WTC11 (cell line): ENCODE results near the gene TTC39B. TPM values are rescaled to one million over a fixed set of nuclear protein-coding genes. Genes with fewer than 3 reads are reported as not detected.

Experiments
- ATAC-seq: fragments of 200-7000 bp; cut with Tn5 transposase; 2 replicates; pipeline ENCODE4 v1.10.0; 2021; ENCODE audit warnings: mild to moderate bottlenecking, moderate library complexity
- CTCF ChIA-PET: fragments of 300-600 bp; sonication (Branson Sonifier 250); formaldehyde crosslinking; loops from one replicate; lab custom pipeline; 2021; ENCODE audit warnings: antibody characterized with exemption; lab: Charles Lee
- POLR2A ChIA-PET: fragments of 350-600 bp; sonication (Branson Sonifier 250); formaldehyde crosslinking; loops from one replicate; lab custom pipeline; 2021; ENCODE audit warnings: antibody characterized with exemption; lab: Charles Lee
- DNase-seq: peaks from one replicate; pipeline ENCODE4 v3.0.0; 2021; ENCODE audit warnings: low spot score
- H3K27ac Mint-ChIP-seq: 2 replicates; pipeline ENCODE4 v1.8.0; 2021; ENCODE audit warnings: mixed read lengths
- H3K27me3 Mint-ChIP-seq: 2 replicates; pipeline ENCODE4 v1.8.0; 2021; ENCODE audit warnings: low read depth, mild to moderate bottlenecking, moderate library complexity, mixed read lengths
- H3K36me3 Mint-ChIP-seq: 2 replicates; pipeline ENCODE4 v1.8.0; 2021; ENCODE audit warnings: mixed read lengths
- H3K4me1 Mint-ChIP-seq: 2 replicates; pipeline ENCODE4 v1.8.0; 2022; ENCODE audit warnings: mixed read lengths
- H3K4me3 Mint-ChIP-seq: 2 replicates; pipeline ENCODE4 v1.8.0; 2021; ENCODE audit warnings: mild to moderate bottlenecking, moderate library complexity, mixed read lengths
- H3K9me3 Mint-ChIP-seq: 2 replicates; pipeline ENCODE4 v1.8.0; 2021; ENCODE audit warnings: mixed read lengths
- AR ChIP-seq: fragments of 250-450 bp; sonication (Bioruptor Pico); IDR thresholded peaks from 2 replicates; pipeline ENCODE4 v1.9.0; 2021; ENCODE audit warnings: mild to moderate bottlenecking
- ATF2 ChIP-seq: sonication (generic); formaldehyde crosslinking; IDR thresholded peaks from 2 replicates; pipeline ENCODE4 v1.8.1; 2022; ENCODE audit warnings: low read depth, missing genetic modification reagents, borderline replicate concordance
- CTCF ChIP-seq: fragments of 200-600 bp; IDR thresholded peaks from 2 replicates; pipeline ENCODE4 v1.8.0; 2022; ENCODE audit warnings: antibody characterized with exemption
- EMX1 ChIP-seq: fragments of 250-450 bp; sonication (Bioruptor Pico); IDR thresholded peaks from 2 replicates; pipeline ENCODE4 v1.8.0; 2021; ENCODE audit warnings: mild to moderate bottlenecking
- ETV6 ChIP-seq: sonication (generic); formaldehyde crosslinking; IDR thresholded peaks from 2 replicates; pipeline ENCODE4 v1.8.1; 2022; ENCODE audit warnings: mild to moderate bottlenecking, missing genetic modification reagents
- GRHL2 ChIP-seq: fragments of 250-450 bp; sonication (Bioruptor Pico); IDR thresholded peaks from 2 replicates; pipeline ENCODE4 v1.8.0; 2022; ENCODE audit warnings: mild to moderate bottlenecking, moderate library complexity; ENCODE audit not compliant: insufficient replicate concordance, severe bottlenecking
- GTF2I ChIP-seq: fragments of 250-450 bp; sonication (Bioruptor Pico); conservative IDR thresholded peaks from 2 replicates; pipeline ENCODE4 v1.4.0; 2021; ENCODE audit warnings: mild to moderate bottlenecking
- MAX ChIP-seq: sonication (generic); formaldehyde crosslinking; IDR thresholded peaks from 2 replicates; pipeline ENCODE4 v1.8.0; 2022; ENCODE audit warnings: mild to moderate bottlenecking, missing genetic modification reagents
- NFATC4 ChIP-seq: fragments of 250-450 bp; sonication (Bioruptor Pico); IDR thresholded peaks from 2 replicates; pipeline ENCODE4 v1.9.0; 2021; ENCODE audit warnings: mild to moderate bottlenecking
- NR1H2 ChIP-seq: sonication (generic); formaldehyde crosslinking; IDR thresholded peaks from 2 replicates; pipeline ENCODE4 v1.9.0; 2021; ENCODE audit warnings: mild to moderate bottlenecking, moderate library complexity, missing genetic modification reagents
- PREB ChIP-seq: sonication (generic); formaldehyde crosslinking; IDR thresholded peaks from 2 replicates; pipeline ENCODE4 v1.8.1; 2022; ENCODE audit warnings: mild to moderate bottlenecking, missing genetic modification reagents, moderate library complexity, borderline replicate concordance
- SP1 ChIP-seq: sonication (generic); formaldehyde crosslinking; conservative IDR thresholded peaks from 2 replicates; pipeline ENCODE4 v1.8.1; 2022; ENCODE audit warnings: missing genetic modification reagents
- STAT6 ChIP-seq: sonication (generic); formaldehyde crosslinking; conservative IDR thresholded peaks from 2 replicates; pipeline ENCODE4 v1.8.1; 2023; ENCODE audit warnings: mild to moderate bottlenecking, low read depth, missing genetic modification reagents, moderate library complexity
- TEAD4 ChIP-seq: sonication (generic); formaldehyde crosslinking; IDR thresholded peaks from 2 replicates; pipeline ENCODE4 v1.8.0; 2022; ENCODE audit warnings: mild to moderate bottlenecking, missing genetic modification reagents
- ZMAT4 ChIP-seq: fragments of 250-450 bp; sonication (Bioruptor Pico); IDR thresholded peaks from 2 replicates; pipeline ENCODE4 v1.9.0; 2021; ENCODE audit warnings: mild to moderate bottlenecking
- ZNF138 ChIP-seq: sonication (generic); formaldehyde crosslinking; conservative IDR thresholded peaks from 2 replicates; pipeline ENCODE4 v1.8.1; 2022; ENCODE audit warnings: mild to moderate bottlenecking, moderate library complexity, missing genetic modification reagents
- ZNF219 ChIP-seq: sonication (generic); formaldehyde crosslinking; IDR thresholded peaks from 2 replicates; pipeline ENCODE4 v1.8.0; 2023; ENCODE audit warnings: missing genetic modification reagents, mild to moderate bottlenecking, borderline replicate concordance
- ZNF263 ChIP-seq: sonication (generic); formaldehyde crosslinking; IDR thresholded peaks from 2 replicates; pipeline ENCODE4 v1.8.1; 2022; ENCODE audit warnings: low read depth, mild to moderate bottlenecking, moderate library complexity, missing genetic modification reagents
- ZNF396 ChIP-seq: fragments of 250-450 bp; sonication (Bioruptor Pico); IDR thresholded peaks from 2 replicates; pipeline ENCODE4 v1.8.0; 2021; ENCODE audit warnings: mild to moderate bottlenecking, moderate library complexity, borderline replicate concordance
- total RNA-seq: library from RNA; stranded (reverse); gene quantifications from 3 replicates; pipeline ENCODE4 v1.2.3, GENCODE V29; 2021

Gene TTC39B
- total RNA-seq, 1 experiment from 2014 or later, result 12.5 TPM

- no peak for TF ChIP-seq AR
- no peak for TF ChIP-seq ZNF263 (CRISPR knock-in tag)
- TF ChIP-seq ZNF219 (CRISPR knock-in tag), result no peak
- no peak for TF ChIP-seq CTCF
- no peak for TF ChIP-seq PREB (CRISPR knock-in tag)
- no peak for TF ChIP-seq ZNF138 (CRISPR knock-in tag)
- no peak for TF ChIP-seq TEAD4 (CRISPR knock-in tag)
- TF ChIP-seq GRHL2 (CRISPR knock-in tag), result no peak
- TF ChIP-seq SP1, result no peak
- TF ChIP-seq STAT6, result no peak
- TF ChIP-seq ZMAT4, result no peak
- TF ChIP-seq GTF2I (CRISPR knock-in tag), result no peak
These were observed 67.2 kb downstream of the TTC39B start (continued) for GRCh38 chr9:15239816-15240215.

GRCh38 chr9:15238646-15239045 lies 68.4 kb downstream of the TTC39B start:
- H3K27ac Mint-ChIP-seq, result no peak overlapping the region
- peaks cover 22% of the 10 kb centered on the region for H3K36me3 Mint-ChIP-seq
- TF ChIP-seq ZNF396 (CRISPR knock-in tag) (no peak), ETV6 (CRISPR knock-in tag) (no peak), NFATC4 (no peak), MAX (CRISPR knock-in tag) (no peak), NR1H2 (CRISPR knock-in tag) (no peak), GTF2I (CRISPR knock-in tag) (no peak), EMX1 (no peak), ATF2 (CRISPR knock-in tag) (no peak), AR (no peak)
- TF ChIP-seq, all 79 proteins: peak for 0
- Mint-ChIP-seq H3K4me1 (no peaks in the 10 kb centered on the region; the same call in 1 of the 2 replicates), H3K27me3 (no peaks in the 10 kb centered on the region), H3K4me3 (no peak overlapping the region), H3K9me3 (peaks cover 31% of the 10 kb centered on the region)
- CTCF ChIA-PET, result no interaction called here
- ATAC-seq (no peak), DNase-seq (no peak)
- POLR2A ChIA-PET, result no interaction called here
